ENCODE data around the gene KATNBL1. TPM values are rescaled to one million over a fixed set of nuclear protein-coding genes. Genes with fewer than 3 reads are reported as not detected.

KATNBL1 gene
- total and polyA plus RNA-seq, 9 of the 15 experiments (the other 6 are each of a cell fraction or from before 2014, with no cell fraction given) = 6.6 to 46.0 (median 24.0) TPM

- TF ChIP-seq ETV5 (CRISPR knock-in tag; IDR thresholded peaks at IDR 0.05; ENCODE audit: low read depth) (peak; percentile 79; the same call in 1 of the 2 replicates), ARID1B (IDR thresholded peaks at IDR 0.05) (peak; percentile 28; the same call in 1 of the 2 replicates), ZNF347 (CRISPR knock-in tag; IDR thresholded peaks at IDR 0.05; ENCODE audit: low read depth) (no peak), SREBF1 (IDR thresholded peaks at IDR 0.05; ENCODE audit: borderline replicate concordance, low read depth, low read length) (no peak), ZNF124 (CRISPR knock-in tag; IDR thresholded peaks at IDR 0.05) (no peak), E2F1 (CRISPR knock-in tag; IDR thresholded peaks at IDR 0.05) (no peak), ZFP1 (CRISPR knock-in tag; IDR thresholded peaks at IDR 0.05) (no peak), HINFP (tag; conservative IDR thresholded peaks at IDR 0.05; ENCODE audit: low read depth) (no peak), JUNB (CRISPR knock-in tag; conservative IDR thresholded peaks at IDR 0.05) (no peak), BMI1 (IDR thresholded peaks at IDR 0.05; ENCODE audit: low read length) (no peak), RNF2 (IDR thresholded peaks at IDR 0.05) (0 out of 2 replicates have a peak, but pooled peaks have one; percentile 59), UBTF (IDR thresholded peaks at IDR 0.05; ENCODE audit: borderline replicate concordance in 1 of 2, low read depth in 2 of 2, low read length in 2 of 2) (no peak), ZNF280B (CRISPR knock-in tag; IDR thresholded peaks at IDR 0.05) (no peak), ATF1 (CRISPR knock-in tag; IDR thresholded peaks at IDR 0.05) (peak; percentile 94), ATF1 (tag; IDR thresholded peaks at IDR 0.05) (peak; percentile 99), GABPA (tag; conservative IDR thresholded peaks at IDR 0.05; ENCODE audit: low read depth) (peak; percentile 95), ZNF146 (CRISPR knock-in tag; IDR thresholded peaks at IDR 0.05; ENCODE audit: unreplicated experiment) (no peak), CC2D1A (IDR thresholded peaks at IDR 0.05) (peak; percentile 90), NONO (IDR thresholded peaks at IDR 0.05; ENCODE audit: low read depth in 2 of 2, low read length in 1 of 2) (peak; percentile 24 to 61; a peak in 2 of 4 replicates), TAF1 (IDR thresholded peaks at IDR 0.05; ENCODE audit: control insufficient read depth, extremely low read depth, insufficient read depth, low read length, severe bottlenecking) (peak; percentile 81), RB1 (IDR thresholded peaks at IDR 0.05; ENCODE audit: low read depth) (peak; percentile 41; the same call in 1 of the 2 replicates)
These were observed 108.3 kb downstream of the KATNBL1 start, which contains the start of the genes EMC7 and PGBD4 (continued) for GRCh38 chr15:34101366-34102174.

All from K562 (cell line).